Femur (tissue), 1 donor: ENCODE data around the gene LLGL2.

ENCODE experiments used
- DNase-seq: peaks from one replicate; pipeline ENCODE4 v3.0.0-alpha.2; 2017

Gene LLGL2

DNA sequence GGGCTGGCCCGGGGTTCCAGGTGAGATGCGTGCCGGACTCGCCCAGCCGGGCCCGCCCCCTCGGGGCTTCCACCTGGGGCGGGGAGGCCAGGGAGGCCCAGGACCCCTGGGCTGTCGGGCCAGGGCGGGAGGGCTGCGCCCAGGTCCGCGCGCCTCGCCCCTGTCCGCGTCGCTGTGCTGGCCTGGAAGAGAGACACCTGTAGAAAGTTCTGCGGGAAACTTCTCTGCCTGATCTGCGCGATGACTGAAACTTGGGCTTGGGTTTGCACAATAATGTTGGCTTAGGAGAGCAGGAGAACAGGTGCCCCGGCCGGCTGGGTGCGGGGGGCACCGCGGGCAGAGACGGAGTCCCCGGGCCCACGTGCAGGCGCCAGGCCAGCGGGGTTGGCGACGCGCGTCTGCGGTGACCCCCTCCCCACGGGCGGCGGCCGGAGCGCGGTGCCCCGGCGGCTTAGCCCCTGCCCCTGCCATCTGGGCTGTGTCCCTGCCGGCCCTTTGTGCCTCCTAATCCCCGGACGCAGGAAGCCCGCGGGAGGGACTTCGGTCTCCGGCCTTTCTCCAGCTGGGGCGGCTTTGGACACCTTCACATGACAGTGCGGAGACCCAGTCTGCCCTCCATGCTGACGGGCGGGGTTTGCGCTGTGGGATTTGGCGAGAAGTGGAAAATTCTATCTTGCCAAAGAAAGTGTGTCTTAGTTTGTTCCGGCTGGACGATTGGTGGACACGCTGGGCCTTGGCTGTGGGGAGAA lies 483 bp downstream of the LLGL2 start:
- DNase-seq, result no peak

DNA sequence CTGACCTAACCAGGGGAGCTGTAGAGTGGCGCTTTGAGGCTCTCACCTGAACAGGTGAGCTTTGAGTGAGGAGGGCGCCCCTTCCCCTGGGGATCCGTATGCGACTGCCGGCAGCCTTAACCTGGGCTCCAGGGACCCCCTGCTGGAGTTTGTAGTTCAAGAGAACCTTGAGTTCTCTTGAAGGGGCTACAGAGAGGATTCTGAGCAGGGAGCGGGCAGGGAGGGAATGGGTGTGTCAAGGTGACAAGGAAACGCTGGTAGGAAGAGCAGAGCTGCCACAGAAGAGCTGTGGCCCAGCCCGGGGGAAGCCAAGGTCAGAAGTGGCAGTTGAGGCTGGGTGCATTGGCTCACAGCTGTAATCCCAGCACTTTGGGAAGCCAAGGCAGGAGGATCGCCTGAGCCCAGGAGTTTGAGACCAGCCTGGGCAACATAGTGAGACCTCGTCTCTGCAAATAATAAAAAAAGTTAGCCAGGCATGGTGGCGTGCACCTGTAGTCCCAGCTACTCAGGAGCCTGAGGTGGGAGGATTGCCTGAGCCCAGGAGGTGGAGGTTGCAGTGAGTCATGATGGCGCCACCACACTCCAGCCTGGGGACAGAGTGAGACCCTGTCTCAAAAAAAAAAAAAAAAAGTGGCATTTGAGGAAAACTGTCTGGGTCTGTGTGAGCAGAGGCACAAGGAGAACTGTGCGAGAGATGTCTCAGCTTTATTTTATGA lies 1.2 kb downstream of the LLGL2 start:
- DNase-seq, result no peak

DNA sequence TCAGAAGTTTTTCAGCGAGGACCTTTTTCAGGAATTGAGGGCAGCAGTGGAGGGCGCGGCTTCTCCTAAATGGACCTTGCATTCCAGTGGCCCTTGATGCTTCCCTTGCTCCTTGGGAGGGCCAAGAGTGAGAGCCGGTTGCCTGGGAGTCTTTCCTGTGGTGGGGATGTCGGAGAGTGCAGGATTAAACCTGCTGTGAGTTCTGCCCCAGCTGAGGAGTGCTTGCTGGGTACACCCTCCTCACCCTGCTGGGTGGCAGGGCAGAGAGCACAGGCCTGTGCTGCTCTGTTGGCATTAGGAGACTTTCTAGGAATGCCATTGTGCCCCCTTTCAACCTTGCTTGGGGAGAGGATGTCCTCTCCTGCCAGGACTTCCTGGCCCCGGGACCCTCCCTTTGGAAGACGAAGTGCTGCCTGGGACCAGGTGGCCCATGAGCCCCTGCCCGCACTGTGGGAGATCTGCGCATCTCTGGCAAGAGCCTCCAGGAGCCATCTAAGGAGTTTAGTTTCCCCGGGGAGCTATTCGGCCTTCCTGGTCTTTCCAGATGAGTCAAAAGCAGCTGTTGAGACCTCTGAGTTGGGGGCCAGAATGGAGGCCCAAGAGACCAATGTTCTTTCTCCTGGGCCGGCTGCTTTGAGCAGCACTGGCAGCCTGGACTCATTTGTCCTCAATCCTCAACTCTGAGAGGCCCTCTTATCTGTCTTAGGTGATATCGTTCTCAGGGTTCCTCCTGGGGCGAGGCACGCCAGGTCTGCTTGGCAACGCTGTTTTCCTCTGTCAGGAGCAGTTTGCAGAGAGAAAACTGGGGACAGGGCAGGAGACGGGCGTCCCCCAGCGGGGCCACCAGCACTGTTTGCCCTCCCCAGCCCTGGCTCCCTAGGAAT lies 5.6 kb downstream of the LLGL2 start:
- DNase-seq, result no peak

- DNase-seq, result no peak
Observed at GRCh38 chr17:75531721-75532072, 6.2 kb downstream of the LLGL2 start.

GRCh38 chr17:75535119-75535537 lies 9.6 kb downstream of the LLGL2 start:
- no peak for DNase-seq

DNA sequence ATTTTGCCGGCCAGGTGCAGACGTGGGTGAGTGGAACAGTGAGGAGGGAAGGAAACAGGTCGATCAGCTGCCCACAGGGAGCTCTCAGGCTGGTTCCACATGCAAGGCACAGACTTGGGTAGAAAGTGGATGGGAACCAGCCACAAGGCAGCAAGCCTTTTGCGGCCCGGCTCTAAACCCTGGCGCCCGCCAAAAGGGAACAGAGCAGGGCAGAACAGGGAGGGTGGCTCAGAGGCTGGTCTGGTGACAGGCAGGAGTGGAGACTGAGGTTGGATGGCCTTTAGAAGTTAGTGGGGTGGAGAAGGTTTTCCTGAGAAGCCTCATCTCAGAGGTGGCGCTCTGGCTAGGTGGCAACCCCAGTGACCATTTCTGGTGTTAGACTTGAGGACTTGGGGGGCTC lies 10.4 kb downstream of the LLGL2 start:
- DNase-seq, result no peak

GRCh38 chr17:75536366-75536765 lies 10.9 kb downstream of the LLGL2 start:
- DNase-seq, result no peak

DNA sequence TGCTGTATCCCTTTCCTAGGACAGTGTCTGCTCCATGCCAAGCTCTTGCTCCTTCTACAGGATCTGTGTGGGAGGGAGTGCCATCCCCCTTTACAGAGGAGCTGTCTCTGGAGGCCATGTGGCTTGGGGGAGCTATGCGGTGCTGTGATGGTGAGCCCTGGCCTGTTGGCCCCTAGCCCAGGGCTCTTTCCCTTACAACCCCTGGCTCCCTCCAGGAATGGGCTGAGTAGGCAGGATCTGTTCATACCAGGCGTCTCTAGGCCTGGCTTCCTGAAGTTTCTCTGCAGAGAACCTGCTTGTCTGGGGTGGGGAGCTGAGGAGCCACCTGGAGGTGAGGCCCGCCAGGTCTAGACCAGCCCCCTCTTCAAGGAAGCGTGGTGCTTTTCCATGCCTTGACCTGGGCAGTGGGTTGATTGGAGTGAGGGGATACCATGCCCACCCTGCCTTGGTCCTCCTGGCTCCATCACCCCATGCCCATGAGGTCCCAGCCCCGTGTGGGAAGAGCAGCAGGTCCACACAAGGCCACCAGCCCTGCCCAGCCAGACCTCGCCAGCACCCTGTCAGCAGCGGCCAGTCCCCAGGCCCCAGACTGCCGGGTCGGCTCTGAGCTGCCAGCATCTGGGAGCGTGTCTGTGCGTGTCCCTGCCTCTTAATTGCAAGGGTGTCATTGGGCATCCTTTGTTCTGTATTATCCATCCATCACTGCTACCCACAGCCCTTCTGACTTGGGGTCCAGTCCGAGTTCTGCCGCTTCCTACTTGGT lies 14.7 kb downstream of the LLGL2 start:
- no peak for DNase-seq

GRCh38 chr17:75540923-75541503 lies 15.5 kb downstream of the LLGL2 start:
- DNase-seq, result no peak

- DNase-seq, result no peak
Observed at GRCh38 chr17:75542229-75542628, 16.7 kb downstream of the LLGL2 start.

DNA sequence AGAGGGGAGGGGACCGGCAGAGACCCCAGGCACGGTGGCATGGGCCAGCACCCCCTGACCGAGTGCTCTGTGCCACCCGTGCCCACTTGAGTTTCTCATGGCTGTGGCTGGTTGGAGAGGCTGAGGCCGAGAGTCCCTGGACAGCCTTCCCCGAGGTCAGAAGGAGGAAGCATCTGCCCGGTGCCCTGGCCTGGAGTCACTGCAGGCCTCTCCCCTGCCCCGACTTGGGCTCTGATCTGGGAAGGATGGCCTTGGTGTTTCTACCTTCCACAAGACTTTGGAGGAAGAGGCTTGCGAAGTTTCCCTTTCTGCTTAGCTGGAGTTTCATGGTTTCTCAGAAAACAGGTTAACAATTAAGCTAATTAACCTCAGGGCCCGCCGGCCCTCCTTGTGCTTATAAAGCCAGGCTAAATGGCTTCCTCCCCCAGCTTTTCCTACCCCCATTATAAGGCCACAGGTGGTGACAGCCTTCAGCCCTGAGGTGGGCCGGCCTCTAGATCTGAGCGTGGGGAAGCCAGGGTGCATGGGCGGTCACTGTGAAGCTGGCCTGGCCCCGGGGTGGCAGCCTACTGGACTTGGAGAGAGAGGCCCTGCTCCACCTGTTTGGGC lies 17.3 kb downstream of the LLGL2 start:
- DNase-seq, result no peak

DNA sequence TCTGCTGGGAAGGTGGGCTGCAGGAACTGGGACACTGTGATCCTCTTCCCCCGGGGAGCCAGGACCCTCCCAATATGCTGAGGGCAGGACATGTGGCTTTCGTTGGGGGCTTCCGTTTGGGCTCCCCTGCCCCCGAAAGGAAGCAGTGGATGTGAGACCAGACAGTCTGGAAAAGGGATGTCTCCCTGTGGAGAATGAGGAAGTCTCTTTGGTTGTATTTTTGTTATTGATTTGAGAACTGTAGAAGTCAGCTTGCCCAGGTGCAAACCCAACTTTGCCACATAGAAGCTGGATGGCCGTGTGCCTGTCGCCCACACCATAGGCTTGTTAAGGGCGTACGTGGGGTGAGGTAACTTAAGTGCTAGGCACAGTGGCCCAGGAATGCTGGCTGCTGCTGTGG lies 18.8 kb downstream of the LLGL2 start:
- no peak for DNase-seq

GRCh38 chr17:75546181-75546580 lies 20.7 kb downstream of the LLGL2 start:
- no peak for DNase-seq

GRCh38 chr17:75547091-75547490 lies 21.6 kb downstream of the LLGL2 start:
- DNase-seq, result no peak

GRCh38 chr17:75548813-75549212 lies 23.3 kb downstream of the LLGL2 start:
- no peak for DNase-seq

DNA sequence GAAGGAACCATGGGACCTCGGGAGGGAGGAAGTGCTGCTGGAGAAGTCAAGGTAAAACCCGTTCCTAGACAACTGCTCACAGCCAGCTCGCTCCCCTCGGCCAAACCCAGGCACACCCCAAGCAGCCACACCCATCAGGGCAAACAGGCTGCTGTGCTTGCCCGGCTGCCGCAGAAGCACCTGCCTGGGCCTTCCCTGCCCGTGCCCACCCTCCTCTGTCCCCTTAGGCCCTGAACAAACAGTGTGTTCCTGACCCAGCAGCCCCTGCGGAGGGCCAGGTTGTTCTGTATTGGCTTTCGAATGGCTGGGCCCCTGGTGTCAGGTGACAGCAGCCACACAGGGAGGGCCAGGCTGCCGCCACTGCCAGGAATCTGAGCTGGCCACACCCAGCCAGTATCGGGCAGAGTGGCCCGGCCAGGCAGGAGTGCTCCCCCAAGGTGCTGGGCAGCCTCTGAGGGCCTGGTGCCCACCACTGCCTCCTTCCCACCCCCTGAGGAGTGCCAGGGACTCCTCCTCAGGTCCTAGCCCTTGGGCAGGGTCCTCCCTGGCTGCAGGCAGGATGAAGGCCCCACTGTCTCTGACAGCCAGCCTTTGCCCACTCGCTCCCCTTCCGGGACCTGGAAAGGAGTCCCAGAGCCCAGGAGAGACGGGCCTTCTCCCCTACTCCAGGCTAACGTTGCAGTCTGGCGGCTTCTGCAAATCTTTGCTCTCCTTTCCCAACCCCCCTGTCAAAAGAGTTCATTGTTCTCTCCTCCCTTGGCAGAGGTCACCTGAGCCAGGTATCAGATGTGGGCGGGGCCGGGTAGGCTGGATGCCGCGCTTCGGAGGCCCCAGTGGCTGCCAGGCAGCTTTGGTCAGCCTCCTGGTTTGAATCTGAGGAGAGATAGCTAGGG lies 24.0 kb downstream of the LLGL2 start:
- DNase-seq, result peak; percentile 53

DNA sequence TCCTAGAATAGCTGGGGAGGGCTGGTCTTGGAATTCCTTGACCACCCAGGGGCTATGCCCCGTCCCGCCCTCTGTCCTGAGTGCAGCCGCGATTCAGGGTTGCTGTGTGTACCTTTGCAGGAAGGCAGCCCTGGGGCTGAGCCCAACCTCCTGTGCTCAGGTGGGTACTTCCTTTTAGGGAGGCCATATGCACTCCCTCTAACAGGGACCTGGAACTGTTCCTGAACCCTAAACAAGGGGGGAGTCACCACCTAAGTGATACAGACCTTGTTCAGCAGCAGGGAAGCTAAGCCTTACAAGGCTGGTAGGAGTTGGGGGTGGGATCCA lies 24.6 kb downstream of the LLGL2 start:
- no peak for DNase-seq

DNA sequence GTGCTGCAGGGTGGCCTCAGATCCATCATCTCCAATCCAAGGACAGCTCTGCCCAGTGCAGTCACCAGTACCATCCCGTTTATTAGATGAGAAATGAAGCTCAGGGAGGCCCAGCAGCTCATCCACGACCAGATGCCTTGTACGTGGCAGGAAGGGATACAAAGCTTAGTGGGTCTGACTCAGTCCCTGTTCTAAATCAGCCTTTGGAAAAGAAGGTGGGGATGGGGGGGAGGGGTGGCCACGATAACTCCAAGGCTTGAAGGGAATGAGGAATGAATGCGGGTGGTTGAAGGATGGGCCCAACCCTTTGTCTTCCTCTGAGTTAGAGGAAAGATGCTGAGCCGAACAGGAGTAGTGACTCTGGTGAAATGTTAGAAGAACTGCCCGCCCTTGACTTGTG lies 25.8 kb downstream of the LLGL2 start:
- no peak for DNase-seq

DNA sequence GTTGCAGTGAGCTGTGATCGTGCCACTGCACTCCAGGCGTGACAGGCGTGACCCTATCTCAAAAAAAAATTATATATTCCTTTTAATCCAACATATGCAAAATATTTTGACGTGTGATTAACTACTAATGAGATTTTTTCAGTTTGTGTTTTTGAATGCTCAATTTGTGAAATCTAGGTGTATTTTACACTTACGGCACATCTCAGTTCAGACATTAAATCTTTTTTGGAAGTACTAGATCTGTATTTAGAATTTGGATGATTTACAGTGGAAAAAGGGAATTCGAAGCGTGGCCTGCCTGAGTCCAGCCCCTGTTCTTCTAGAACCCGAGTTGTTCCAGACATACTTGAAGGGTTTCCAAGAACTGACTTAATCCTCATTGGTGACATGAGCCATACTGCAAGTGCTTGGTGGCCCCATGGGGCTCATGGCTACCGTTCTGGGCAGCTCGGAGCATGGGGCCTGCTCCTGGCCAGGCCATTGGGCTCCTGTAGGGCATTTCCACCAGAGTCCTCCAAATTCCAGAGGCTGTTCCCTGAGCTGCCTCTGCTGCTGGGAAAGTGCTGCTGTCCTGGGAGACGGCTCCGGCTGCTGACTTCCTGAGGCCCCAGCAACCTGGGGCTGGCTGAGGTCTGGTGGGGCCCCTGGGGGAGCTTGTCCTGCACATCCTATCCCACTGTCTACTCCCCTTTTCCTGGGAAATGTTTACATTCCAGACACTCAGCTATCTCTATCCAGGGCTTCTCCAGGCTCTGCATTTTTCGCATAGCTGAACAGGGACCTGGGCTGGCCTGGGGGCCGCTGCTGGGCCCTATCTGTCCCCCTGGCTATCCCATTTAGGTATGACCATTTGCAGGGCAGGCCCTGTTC lies 27.2 kb downstream of the LLGL2 start:
- no peak for DNase-seq
